Measurements from ENCODE around the gene GPR27. TPM values are rescaled to one million over a fixed set of nuclear protein-coding genes. Genes with fewer than 3 reads are reported as not detected.

The GPR27 gene
- total and polyA plus RNA-seq, 10 of the 15 experiments (the other 5 are each of a cell fraction or from before 2014, with no cell fraction given) = not detected

DNA sequence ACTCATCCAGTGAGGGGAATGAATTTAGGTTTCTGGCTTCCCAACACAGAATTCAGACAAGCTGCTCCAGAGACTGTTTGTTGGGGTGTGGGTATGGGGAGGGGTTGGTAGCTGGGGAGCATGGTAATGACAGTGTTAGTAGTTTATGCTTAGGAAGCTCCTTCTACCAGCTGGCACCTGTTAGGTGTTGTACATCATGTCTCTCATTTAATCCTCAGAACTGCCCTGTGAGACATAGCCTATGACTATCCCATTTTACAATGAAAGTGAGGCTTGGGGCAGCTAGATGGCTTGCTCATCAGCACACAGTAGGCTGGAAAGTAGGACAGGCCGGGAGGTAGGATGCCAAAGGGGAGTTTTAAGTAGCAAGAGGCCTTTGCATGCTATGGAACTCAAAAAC is 31.0 kb upstream of the GPR27 start:
- RAD21 ChIA-PET (ENCODE audit: unreplicated experiment) = no interaction called here
- FAIRE-seq (no peak), DNase-seq (ENCODE audit: low read depth, low spot score) (no peak), ATAC-seq (no peak)
- Histone ChIP-seq H3K9ac (ENCODE audit: control insufficient read depth, insufficient read depth, low read length) (no peak overlapping the region), H3K36me3 (ENCODE audit: control insufficient read depth in 2 of 2, insufficient read depth in 2 of 2, low read length in 1 of 2) (no peaks in the 10 kb centered on the region), H2AFZ (ENCODE audit: control insufficient read depth, low read depth, low read length) (no peak overlapping the region), H3K27me3 (replicated peaks in 1 of 2; ENCODE audit: control insufficient read depth in 2 of 2, insufficient read depth in 2 of 2, low read length in 1 of 2) (peaks cover 9 to 12% of the 10 kb centered on the region in 2 experiments), H3K27ac (ENCODE audit: control insufficient read depth, insufficient read depth) (no peak overlapping the region), H3K4me2 (ENCODE audit: control insufficient read depth, insufficient read depth) (no peak overlapping the region), H3K79me2 (ENCODE audit: control insufficient read depth, insufficient read depth, low read length) (no peaks in the 10 kb centered on the region), H4K20me1 (ENCODE audit: control insufficient read depth, insufficient read depth) (no peaks in the 10 kb centered on the region), H3K9me3 (replicated peaks; ENCODE audit: control insufficient read depth, insufficient read depth, low read length) (no peaks in the 10 kb centered on the region; the same call in 2 of the 3 replicates), H3K4me3 (no peak overlapping the region), H3K4me1 (ENCODE audit: control insufficient read depth, insufficient read depth, low read length) (peaks cover 10% of the 10 kb centered on the region)
- CTCF ChIA-PET = interaction anchor here (0.6 to 1.8 kb wide), 2 partner anchors 13 to 1522 kb away, joined by 3 to 6 read pairs; no protein-coding TSS in a partner anchor
- intact Hi-C loops (cut with micrococcal nuclease; ENCODE audit: unreplicated experiment) (no loop called here), in situ Hi-C loops (cut with MboI) (no loop called here)
- WGBS (ENCODE audit: insufficient coverage, insufficient replicate concordance, low lambda C conversion rate, missing lambda C conversion rate) = 31% methylated on average over 1 of the region's 1 CpG
- POLR2A ChIA-PET = no interaction called here
- SMC1A ChIA-PET (ENCODE audit: uncharacterized antibody, unreplicated experiment) = no interaction called here
- no TSS peak for BruUV-seq (replicated peaks)
- TF ChIP-seq CREM (IDR thresholded peaks at IDR 0.05; ENCODE audit: low read depth) = no peak
- TF ChIP-seq SUZ12 (IDR thresholded peaks at IDR 0.05; ENCODE audit: unreplicated experiment) = no peak
- TF ChIP-seq, protein P1, sequence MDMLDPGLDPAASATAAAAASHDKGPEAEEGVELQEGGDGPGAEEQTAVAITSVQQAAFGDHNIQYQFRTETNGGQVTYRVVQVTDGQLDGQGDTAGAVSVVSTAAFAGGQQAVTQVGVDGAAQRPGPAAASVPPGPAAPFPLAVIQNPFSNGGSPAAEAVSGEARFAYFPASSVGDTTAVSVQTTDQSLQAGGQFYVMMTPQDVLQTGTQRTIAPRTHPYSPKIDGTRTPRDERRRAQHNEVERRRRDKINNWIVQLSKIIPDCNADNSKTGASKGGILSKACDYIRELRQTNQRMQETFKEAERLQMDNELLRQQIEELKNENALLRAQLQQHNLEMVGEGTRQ (IDR thresholded peaks at IDR 0.05; ENCODE audit: borderline replicate concordance, low read depth, low read length) = no peak
- TF ChIP-seq SMARCA5 (IDR thresholded peaks at IDR 0.05) = no peak
- TF ChIP-seq, protein P2, sequence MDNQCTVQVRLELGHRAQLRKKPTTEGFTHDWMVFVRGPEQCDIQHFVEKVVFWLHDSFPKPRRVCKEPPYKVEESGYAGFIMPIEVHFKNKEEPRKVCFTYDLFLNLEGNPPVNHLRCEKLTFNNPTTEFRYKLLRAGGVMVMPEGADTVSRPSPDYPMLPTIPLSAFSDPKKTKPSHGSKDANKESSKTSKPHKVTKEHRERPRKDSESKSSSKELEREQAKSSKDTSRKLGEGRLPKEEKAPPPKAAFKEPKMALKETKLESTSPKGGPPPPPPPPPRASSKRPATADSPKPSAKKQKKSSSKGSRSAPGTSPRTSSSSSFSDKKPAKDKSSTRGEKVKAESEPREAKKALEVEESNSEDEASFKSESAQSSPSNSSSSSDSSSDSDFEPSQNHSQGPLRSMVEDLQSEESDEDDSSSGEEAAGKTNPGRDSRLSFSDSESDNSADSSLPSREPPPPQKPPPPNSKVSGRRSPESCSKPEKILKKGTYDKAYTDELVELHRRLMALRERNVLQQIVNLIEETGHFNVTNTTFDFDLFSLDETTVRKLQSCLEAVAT (IDR thresholded peaks at IDR 0.05) = no peak
- TF ChIP-seq, protein P3, sequence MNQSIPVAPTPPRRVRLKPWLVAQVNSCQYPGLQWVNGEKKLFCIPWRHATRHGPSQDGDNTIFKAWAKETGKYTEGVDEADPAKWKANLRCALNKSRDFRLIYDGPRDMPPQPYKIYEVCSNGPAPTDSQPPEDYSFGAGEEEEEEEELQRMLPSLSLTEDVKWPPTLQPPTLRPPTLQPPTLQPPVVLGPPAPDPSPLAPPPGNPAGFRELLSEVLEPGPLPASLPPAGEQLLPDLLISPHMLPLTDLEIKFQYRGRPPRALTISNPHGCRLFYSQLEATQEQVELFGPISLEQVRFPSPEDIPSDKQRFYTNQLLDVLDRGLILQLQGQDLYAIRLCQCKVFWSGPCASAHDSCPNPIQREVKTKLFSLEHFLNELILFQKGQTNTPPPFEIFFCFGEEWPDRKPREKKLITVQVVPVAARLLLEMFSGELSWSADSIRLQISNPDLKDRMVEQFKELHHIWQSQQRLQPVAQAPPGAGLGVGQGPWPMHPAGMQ (IDR thresholded peaks at IDR 0.05; ENCODE audit: borderline replicate concordance) = no peak
- no peak for TF ChIP-seq PAX8 (IDR thresholded peaks at IDR 0.05)
- no peak for TF ChIP-seq CBX5 (IDR thresholded peaks at IDR 0.05; ENCODE audit: low read depth)
- TF ChIP-seq, protein P4, sequence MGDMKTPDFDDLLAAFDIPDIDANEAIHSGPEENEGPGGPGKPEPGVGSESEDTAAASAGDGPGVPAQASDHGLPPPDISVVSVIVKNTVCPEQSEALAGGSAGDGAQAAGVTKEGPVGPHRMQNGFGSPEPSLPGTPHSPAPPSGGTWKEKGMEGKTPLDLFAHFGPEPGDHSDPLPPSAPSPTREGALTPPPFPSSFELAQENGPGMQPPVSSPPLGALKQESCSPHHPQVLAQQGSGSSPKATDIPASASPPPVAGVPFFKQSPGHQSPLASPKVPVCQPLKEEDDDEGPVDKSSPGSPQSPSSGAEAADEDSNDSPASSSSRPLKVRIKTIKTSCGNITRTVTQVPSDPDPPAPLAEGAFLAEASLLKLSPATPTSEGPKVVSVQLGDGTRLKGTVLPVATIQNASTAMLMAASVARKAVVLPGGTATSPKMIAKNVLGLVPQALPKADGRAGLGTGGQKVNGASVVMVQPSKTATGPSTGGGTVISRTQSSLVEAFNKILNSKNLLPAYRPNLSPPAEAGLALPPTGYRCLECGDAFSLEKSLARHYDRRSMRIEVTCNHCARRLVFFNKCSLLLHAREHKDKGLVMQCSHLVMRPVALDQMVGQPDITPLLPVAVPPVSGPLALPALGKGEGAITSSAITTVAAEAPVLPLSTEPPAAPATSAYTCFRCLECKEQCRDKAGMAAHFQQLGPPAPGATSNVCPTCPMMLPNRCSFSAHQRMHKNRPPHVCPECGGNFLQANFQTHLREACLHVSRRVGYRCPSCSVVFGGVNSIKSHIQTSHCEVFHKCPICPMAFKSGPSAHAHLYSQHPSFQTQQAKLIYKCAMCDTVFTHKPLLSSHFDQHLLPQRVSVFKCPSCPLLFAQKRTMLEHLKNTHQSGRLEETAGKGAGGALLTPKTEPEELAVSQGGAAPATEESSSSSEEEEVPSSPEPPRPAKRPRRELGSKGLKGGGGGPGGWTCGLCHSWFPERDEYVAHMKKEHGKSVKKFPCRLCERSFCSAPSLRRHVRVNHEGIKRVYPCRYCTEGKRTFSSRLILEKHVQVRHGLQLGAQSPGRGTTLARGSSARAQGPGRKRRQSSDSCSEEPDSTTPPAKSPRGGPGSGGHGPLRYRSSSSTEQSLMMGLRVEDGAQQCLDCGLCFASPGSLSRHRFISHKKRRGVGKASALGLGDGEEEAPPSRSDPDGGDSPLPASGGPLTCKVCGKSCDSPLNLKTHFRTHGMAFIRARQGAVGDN (IDR thresholded peaks at IDR 0.05) = no peak
- TF ChIP-seq EP300 (IDR thresholded peaks at IDR 0.05; ENCODE audit: borderline replicate concordance in 1 of 2, control insufficient read depth in 1 of 2, low read depth in 2 of 2, low read length in 2 of 2) = no peak
- TF ChIP-seq RAD51 (IDR thresholded peaks at IDR 0.05) = no peak
- TF ChIP-seq, protein P5, sequence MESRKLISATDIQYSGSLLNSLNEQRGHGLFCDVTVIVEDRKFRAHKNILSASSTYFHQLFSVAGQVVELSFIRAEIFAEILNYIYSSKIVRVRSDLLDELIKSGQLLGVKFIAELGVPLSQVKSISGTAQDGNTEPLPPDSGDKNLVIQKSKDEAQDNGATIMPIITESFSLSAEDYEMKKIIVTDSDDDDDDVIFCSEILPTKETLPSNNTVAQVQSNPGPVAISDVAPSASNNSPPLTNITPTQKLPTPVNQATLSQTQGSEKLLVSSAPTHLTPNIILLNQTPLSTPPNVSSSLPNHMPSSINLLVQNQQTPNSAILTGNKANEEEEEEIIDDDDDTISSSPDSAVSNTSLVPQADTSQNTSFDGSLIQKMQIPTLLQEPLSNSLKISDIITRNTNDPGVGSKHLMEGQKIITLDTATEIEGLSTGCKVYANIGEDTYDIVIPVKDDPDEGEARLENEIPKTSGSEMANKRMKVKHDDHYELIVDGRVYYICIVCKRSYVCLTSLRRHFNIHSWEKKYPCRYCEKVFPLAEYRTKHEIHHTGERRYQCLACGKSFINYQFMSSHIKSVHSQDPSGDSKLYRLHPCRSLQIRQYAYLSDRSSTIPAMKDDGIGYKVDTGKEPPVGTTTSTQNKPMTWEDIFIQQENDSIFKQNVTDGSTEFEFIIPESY (IDR thresholded peaks at IDR 0.05) = no peak
- no peak for TF ChIP-seq SUPT20H (IDR thresholded peaks at IDR 0.05; ENCODE audit: borderline replicate concordance, control insufficient read depth, low read depth, low read length)
- no peak for TF ChIP-seq SIX5 (IDR thresholded peaks at IDR 0.05; ENCODE audit: low read depth, low read length, severe bottlenecking)
- no peak for TF ChIP-seq RB1 (IDR thresholded peaks at IDR 0.05; ENCODE audit: borderline replicate concordance)
